ENCODE results near the gene CRIP2.

CRIP2 gene

GRCh38 chr14:105445290-105445689 lies 29.3 kb upstream of the CRIP2 start:
- no peak for DNase-seq

- no peak for DNase-seq
Measured at GRCh38 chr14:105445901-105446845, 28.4 kb upstream of the CRIP2 start.

- no peak for DNase-seq
Measured at GRCh38 chr14:105446971-105447370, 27.6 kb upstream of the CRIP2 start.

GRCh38 chr14:105447651-105448640 lies 26.7 kb upstream of the CRIP2 start:
- no peak for DNase-seq

- DNase-seq = peak; percentile 74
Measured at GRCh38 chr14:105448706-105449111, 25.9 kb upstream of the CRIP2 start.

- DNase-seq = no peak
Measured at GRCh38 chr14:105449276-105450122, 25.1 kb upstream of the CRIP2 start.

- no peak for DNase-seq
Measured at GRCh38 chr14:105450123-105450505, 24.5 kb upstream of the CRIP2 start.

- DNase-seq = no peak
Measured at GRCh38 chr14:105450864-105451720, 23.5 kb upstream of the CRIP2 start.

GRCh38 chr14:105452963-105453362 lies 21.7 kb upstream of the CRIP2 start:
- DNase-seq = no peak

- no peak for DNase-seq
Measured at GRCh38 chr14:105453847-105454246, 20.8 kb upstream of the CRIP2 start.

- DNase-seq = no peak
Measured at GRCh38 chr14:105455086-105455640, 19.5 kb upstream of the CRIP2 start.

GRCh38 chr14:105455766-105456660 lies 18.6 kb upstream of the CRIP2 start:
- no peak for DNase-seq

- no peak for DNase-seq
Measured at GRCh38 chr14:105456736-105457617, 17.6 kb upstream of the CRIP2 start.

- DNase-seq = no peak
Measured at GRCh38 chr14:105458010-105458409, 16.6 kb upstream of the CRIP2 start.

GRCh38 chr14:105458571-105458970 lies 16.1 kb upstream of the CRIP2 start:
- DNase-seq = no peak

- no peak for DNase-seq
Measured at GRCh38 chr14:105460116-105460515, 14.5 kb upstream of the CRIP2 start.

- DNase-seq = no peak
Measured at GRCh38 chr14:105460616-105461015, 14.0 kb upstream of the CRIP2 start.

GRCh38 chr14:105461903-105462302 lies 12.7 kb upstream of the CRIP2 start:
- DNase-seq = no peak

- no peak for DNase-seq
Measured at GRCh38 chr14:105464501-105464900, 10.1 kb upstream of the CRIP2 start.

Data from islet precursor cell (in vitro differentiated cells).